GM19372 (cell line): ENCODE measurements around the gene TCOF1.

ENCODE experiments used
- ATAC-seq: cut with Tn5 transposase; IDR thresholded peaks from one replicate; pipeline ENCODE4 v1.9.1; 2021; ENCODE audit warnings: mild to moderate bottlenecking, low read depth, moderate library complexity; ENCODE audit not compliant: unreplicated experiment

Gene TCOF1

DNA sequence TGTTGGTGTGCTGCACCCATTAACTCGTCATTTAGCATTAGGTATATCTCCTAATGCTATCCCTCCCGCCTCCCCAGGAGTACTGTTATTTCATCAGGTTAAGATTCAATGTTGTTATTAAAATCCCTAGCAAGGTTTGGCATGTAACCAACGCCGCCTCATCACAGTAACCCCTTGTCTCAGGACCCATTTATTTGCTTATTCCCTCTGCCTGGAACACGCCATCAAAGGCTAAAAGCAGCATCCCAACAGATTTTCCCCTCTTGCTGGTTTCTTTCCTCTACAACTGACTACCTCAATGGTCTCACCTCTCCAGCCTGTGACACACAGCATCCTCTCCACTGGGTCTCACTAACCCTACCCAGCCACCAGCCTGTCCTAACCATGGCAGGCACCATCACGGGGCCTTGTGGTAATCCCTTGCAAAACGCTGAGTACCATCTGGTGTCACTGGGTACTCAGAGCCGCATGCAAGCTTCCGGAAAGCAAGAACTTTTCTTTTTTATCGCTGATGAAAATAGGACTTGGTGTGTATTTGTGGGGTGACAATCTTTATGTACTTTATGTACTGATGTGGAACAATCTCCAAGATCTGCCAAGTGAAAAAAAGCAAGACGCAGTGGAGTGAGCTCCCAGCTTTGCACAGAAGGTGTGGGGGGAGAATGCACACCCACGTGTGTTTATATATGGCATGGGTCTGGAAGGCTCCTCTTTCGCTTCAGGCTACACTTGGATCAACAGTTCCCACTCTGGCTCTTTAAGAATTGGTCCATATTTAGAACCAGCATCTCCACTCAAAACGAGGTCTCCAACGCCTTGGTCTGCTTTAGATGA is 86.0 kb downstream of the TCOF1 start:
- ATAC-seq: no peak

DNA sequence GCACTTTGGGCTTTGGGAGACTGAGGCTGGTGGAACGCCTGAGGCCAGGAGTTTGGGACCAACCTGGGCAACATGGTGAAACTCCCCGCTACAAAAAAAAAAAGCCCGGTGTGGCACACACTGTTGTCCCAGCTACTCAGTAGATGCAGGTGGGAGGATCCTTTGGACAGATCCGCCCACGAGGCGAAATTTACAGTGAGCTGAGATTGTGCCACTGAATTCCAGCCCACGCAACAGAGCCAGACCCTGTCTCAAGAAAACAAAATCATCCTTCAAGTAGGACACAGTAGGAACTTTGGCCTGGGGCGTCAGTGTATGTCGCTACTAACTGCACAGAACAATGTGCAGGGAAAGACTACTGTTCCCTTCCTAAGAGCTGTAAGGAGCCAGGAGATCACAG is 87.3 kb downstream of the TCOF1 start:
- ATAC-seq: no peak

- no peak for ATAC-seq
Measured at GRCh38 chr5:150446088-150446487, 88.6 kb downstream of the TCOF1 start.

DNA sequence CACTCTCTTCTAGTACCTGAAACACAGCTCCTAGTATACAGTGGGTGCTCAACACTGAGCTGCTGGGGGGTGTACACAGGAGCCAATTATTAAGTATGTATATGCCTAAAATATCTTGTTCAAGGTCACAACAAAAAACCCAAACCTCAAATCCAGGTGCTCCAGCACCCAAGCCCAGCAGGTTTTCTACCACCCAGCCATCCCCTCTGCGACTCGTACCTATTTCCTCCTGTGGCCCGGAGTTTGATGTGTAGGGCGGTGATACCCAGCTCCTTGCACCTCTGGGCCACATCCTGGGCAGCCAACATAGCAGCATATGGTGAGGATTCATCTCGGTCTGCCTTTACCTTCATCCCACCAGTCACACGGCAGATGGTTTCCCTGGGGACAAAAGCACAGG is 89.1 kb downstream of the TCOF1 start:
- ATAC-seq: no peak

DNA sequence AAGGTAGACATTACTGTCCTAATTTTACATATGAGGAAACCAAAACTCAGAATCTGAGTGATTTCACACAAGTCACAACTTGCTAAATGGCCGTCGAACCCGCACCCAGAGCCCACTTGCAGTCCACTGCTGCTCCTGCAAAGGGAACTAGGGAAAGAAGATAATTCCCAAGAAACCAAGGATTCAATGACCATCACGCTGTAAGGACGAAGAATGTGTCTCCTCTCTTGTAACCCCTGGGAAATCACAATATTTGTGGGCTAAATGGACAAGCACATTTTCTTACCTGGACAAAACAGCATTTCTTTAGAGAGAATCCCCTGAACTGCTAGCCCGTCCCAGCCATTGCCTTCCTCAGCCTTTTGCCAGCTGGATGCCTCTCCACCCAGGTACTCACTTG is 89.7 kb downstream of the TCOF1 start:
- ATAC-seq: no peak

- ATAC-seq: no peak
Measured at GRCh38 chr5:150448334-150448733, 90.8 kb downstream of the TCOF1 start.

DNA sequence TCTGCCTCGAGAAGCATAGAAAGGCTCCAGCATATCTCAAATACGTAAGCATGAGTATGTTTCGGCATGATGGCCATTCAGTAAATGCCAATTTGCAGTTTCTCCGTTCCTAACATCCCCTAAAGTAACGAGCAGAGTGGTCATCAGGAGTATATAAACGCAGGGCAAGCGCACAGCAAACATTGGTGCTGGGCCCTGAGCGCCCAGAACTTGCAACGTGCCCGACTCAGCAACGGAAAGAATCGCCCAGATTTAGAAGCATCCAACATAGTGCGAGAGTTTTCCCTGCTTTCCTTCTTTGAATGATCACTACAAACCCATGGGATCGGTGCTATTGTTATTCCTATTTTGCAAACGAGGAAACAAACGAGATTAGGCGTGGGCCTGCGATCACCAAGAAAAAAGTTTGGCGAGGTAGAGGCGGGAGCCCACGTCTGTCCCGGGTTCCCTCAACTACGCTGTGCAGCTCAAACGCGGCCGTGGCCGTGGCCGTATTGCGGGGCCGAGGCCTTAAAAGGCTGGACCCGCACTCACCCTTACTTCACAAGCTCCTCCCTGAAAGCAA is 91.5 kb downstream of the TCOF1 start:
- ATAC-seq: no peak
